KMS-11 (cell line): ENCODE results near the gene ECE1.

Experiments used
- H2AFZ ChIP-seq: fragments of 200-600 bp; sonication (generic); 2 replicates; pipeline ENCODE4 v1.6.1; 2016; ENCODE audit warnings: antibody characterized with exemption, mixed run types, low read depth
- H3K27ac ChIP-seq: fragments of 200-600 bp; sonication (generic); 2 replicates; pipeline ENCODE4 v1.6.1; 2016; ENCODE audit warnings: mild to moderate bottlenecking, mixed run types
- H3K27me3 ChIP-seq: fragments of 200-600 bp; sonication (generic); 2 replicates; pipeline ENCODE4 v1.6.1; 2017; ENCODE audit warnings: mild to moderate bottlenecking, low read depth, mixed run types, moderate library complexity; ENCODE audit not compliant: insufficient read depth
- H3K36me3 ChIP-seq: fragments of 200-600 bp; sonication (generic); 2 replicates; pipeline ENCODE4 v1.6.1; 2017; ENCODE audit warnings: mild to moderate bottlenecking, mixed run types; ENCODE audit not compliant: insufficient read depth
- H3K4me1 ChIP-seq: fragments of 200-600 bp; sonication (generic); 2 replicates; pipeline ENCODE4 v1.6.1; 2016; ENCODE audit warnings: mild to moderate bottlenecking, low read depth, mixed run types; ENCODE audit not compliant: poor library complexity, severe bottlenecking
- H3K4me2 ChIP-seq: fragments of 200-600 bp; sonication (generic); 2 replicates; pipeline ENCODE4 v1.7.0; 2016; ENCODE audit warnings: mild to moderate bottlenecking, mixed run types
- H3K4me3 ChIP-seq: fragments of 200-600 bp; sonication (generic); IDR thresholded peaks from 2 replicates; pipeline ENCODE4 v1.6.1; 2017; ENCODE audit warnings: low read depth, low read length, mixed read lengths; ENCODE audit not compliant: insufficient read depth
- H3K79me2 ChIP-seq: fragments of 200-600 bp; sonication (generic); 2 replicates; pipeline ENCODE4 v1.6.1; 2016; ENCODE audit warnings: low read depth, mixed run types; ENCODE audit not compliant: insufficient read depth
- H3K9ac ChIP-seq: fragments of 200-600 bp; sonication (generic); 2 replicates; pipeline ENCODE4 v1.6.1; 2016; ENCODE audit warnings: mild to moderate bottlenecking, mixed run types
- H4K20me1 ChIP-seq: fragments of 200-600 bp; sonication (generic); 2 replicates; pipeline ENCODE4 v1.6.1; 2016; ENCODE audit warnings: mild to moderate bottlenecking, mixed run types; ENCODE audit not compliant: insufficient read depth
- TF ChIP-seq, protein P1 (sequence below): fragments of 200-600 bp; sonication (generic); conservative IDR thresholded peaks from 2 replicates; pipeline ENCODE4 v1.6.1; 2017; ENCODE audit warnings: low read depth, mild to moderate bottlenecking, antibody characterized with exemption, low read length, moderate library complexity, mixed read lengths

Gene ECE1

GRCh38 chr1:21240706-21241105 is 49.6 kb downstream of the ECE1 start:
- TF ChIP-seq, protein P1, sequence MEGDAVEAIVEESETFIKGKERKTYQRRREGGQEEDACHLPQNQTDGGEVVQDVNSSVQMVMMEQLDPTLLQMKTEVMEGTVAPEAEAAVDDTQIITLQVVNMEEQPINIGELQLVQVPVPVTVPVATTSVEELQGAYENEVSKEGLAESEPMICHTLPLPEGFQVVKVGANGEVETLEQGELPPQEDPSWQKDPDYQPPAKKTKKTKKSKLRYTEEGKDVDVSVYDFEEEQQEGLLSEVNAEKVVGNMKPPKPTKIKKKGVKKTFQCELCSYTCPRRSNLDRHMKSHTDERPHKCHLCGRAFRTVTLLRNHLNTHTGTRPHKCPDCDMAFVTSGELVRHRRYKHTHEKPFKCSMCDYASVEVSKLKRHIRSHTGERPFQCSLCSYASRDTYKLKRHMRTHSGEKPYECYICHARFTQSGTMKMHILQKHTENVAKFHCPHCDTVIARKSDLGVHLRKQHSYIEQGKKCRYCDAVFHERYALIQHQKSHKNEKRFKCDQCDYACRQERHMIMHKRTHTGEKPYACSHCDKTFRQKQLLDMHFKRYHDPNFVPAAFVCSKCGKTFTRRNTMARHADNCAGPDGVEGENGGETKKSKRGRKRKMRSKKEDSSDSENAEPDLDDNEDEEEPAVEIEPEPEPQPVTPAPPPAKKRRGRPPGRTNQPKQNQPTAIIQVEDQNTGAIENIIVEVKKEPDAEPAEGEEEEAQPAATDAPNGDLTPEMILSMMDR = no peak
- no peaks in the 10 kb centered on the region for H3K4me1 ChIP-seq
- H3K9ac ChIP-seq = no peak overlapping the region
- no peak overlapping the region for H3K4me3 ChIP-seq
- H3K36me3 ChIP-seq = no peaks in the 10 kb centered on the region
- no peaks in the 10 kb centered on the region for H3K27me3 ChIP-seq
- no peaks in the 10 kb centered on the region for H4K20me1 ChIP-seq
- no peak overlapping the region for H3K27ac ChIP-seq
- no peak overlapping the region for H2AFZ ChIP-seq
- H3K4me2 ChIP-seq = no peak overlapping the region
- H3K79me2 ChIP-seq = no peaks in the 10 kb centered on the region

- H3K4me1 ChIP-seq = no peaks in the 10 kb centered on the region
- TF ChIP-seq, protein P1 = no peak
- H4K20me1 ChIP-seq = no peaks in the 10 kb centered on the region
- no peak overlapping the region for H3K9ac ChIP-seq
- no peaks in the 10 kb centered on the region for H3K36me3 ChIP-seq
- no peaks in the 10 kb centered on the region for H3K27me3 ChIP-seq
- no peak overlapping the region for H3K27ac ChIP-seq
- H2AFZ ChIP-seq = no peak overlapping the region
- no peak overlapping the region for H3K4me2 ChIP-seq
- H3K4me3 ChIP-seq = no peak overlapping the region
- H3K79me2 ChIP-seq = no peaks in the 10 kb centered on the region
These were observed 51.0 kb downstream of the ECE1 start for GRCh38 chr1:21239221-21239620.

DNA sequence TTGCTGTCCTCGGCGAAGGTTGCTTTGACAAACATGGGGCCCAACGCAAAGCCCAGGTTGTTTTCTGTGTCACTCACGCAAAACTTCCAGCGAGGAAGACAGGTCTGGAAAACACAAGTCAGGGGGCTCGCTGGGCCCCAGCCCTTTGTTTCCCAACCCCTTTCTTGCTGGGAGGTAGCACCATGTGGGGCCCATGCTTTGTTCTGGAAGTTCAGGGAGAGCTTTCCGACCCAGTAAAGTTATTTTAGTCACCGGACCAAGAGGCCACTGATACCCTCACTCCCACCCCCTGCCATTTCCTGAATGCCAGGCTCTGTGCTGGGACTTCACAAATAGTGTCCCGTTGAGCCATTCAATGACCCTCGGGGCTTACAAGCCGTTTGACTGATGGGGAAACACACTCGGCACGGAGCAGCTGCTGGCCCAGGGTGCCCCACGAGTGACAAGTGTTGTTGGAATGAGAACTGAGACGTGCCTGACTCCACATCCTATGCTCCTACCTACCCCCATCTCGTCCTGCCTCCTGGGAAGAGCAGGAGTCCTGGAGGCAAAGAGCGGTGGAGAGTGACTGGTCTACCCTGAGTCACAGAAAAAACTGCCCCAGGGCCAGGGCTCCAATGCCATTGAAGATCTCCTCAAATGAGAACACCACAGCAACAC is 52.0 kb downstream of the ECE1 start:
- Histone ChIP-seq H3K27ac (no peak overlapping the region), H3K4me3 (no peak overlapping the region), H3K4me2 (no peak overlapping the region), H2AFZ (no peak overlapping the region), H3K9ac (no peak overlapping the region), H3K4me1 (no peaks in the 10 kb centered on the region), H3K27me3 (no peaks in the 10 kb centered on the region), H3K36me3 (no peaks in the 10 kb centered on the region), H3K79me2 (no peaks in the 10 kb centered on the region), H4K20me1 (no peaks in the 10 kb centered on the region)
- TF ChIP-seq, protein P1 = no peak

DNA sequence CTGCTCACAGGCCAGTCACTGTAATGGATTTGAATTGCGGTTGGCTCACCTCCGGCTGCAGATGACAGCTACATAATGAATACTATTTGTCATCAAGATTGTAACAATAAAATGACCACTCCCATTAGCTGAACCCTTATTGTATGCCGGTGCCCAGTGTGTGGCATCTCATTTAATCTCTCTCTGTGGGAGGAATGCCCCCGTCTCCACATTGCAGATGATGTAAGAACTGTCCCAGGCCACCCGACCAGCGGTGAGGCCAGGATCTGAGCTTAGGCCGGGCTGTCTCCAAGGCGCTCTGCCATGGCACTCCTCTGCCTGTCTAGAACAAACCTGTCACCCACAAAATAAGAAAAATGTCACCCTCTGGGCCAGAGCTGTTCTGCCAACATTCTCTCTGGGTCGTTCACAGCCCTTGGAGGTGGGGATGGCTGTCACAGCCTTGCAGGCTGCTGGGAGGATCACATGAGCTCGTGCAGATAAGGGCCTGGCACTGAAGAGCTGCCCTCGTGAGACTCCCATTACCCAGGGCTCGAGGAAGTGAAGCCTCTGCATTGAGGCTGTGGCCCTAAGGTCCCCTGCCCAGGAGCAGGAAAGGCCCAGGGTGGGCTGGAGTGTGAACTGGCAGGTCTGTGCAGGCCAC is 52.7 kb downstream of the ECE1 start:
- Histone ChIP-seq H3K79me2 (no peaks in the 10 kb centered on the region), H3K27ac (no peak overlapping the region), H3K4me3 (no peak overlapping the region), H3K36me3 (no peaks in the 10 kb centered on the region), H3K4me2 (no peak overlapping the region), H2AFZ (no peak overlapping the region), H4K20me1 (no peaks in the 10 kb centered on the region), H3K27me3 (no peaks in the 10 kb centered on the region), H3K4me1 (no peaks in the 10 kb centered on the region), H3K9ac (no peak overlapping the region)
- TF ChIP-seq, protein P1 = no peak
